Ishikawa (cell line): ENCODE data around the gene IQCM.

Experiments used
- CEBPB ChIP-seq: IDR thresholded peaks from 2 replicates; pipeline ENCODE4 v1.6.1; 2012
- CREB1 ChIP-seq: IDR thresholded peaks from 2 replicates; pipeline ENCODE4 v1.6.1; 2012; ENCODE audit warnings: low read depth
- EGR1 ChIP-seq: IDR thresholded peaks from 2 replicates; pipeline ENCODE4 v1.6.1; 2012
- EP300 ChIP-seq: IDR thresholded peaks from 2 replicates; pipeline ENCODE4 v1.6.1; 2012; ENCODE audit warnings: borderline replicate concordance
- FOXM1 ChIP-seq: IDR thresholded peaks from 2 replicates; pipeline ENCODE4 v1.6.1; 2012; ENCODE audit warnings: low read depth, borderline replicate concordance
- NFIC ChIP-seq: IDR thresholded peaks from 2 replicates; pipeline ENCODE4 v1.6.1; 2012
- RAD21 ChIP-seq: IDR thresholded peaks from 2 replicates; pipeline ENCODE4 v1.6.1; 2012; ENCODE audit warnings: low read depth
- TAF1 ChIP-seq: IDR thresholded peaks from 2 replicates; pipeline ENCODE4 v1.6.1; 2012; ENCODE audit warnings: low read depth, mild to moderate bottlenecking
- TCF12 ChIP-seq: IDR thresholded peaks from 2 replicates; pipeline ENCODE4 v1.6.1; 2012; ENCODE audit warnings: low read depth
- TEAD4 ChIP-seq: IDR thresholded peaks from 2 replicates; pipeline ENCODE4 v1.6.1; 2012
- YY1 ChIP-seq: IDR thresholded peaks from 2 replicates; pipeline ENCODE4 v1.6.1; 2012; ENCODE audit warnings: low read depth
- ZBTB7A ChIP-seq: IDR thresholded peaks from 2 replicates; pipeline ENCODE4 v1.6.1; 2012; ENCODE audit warnings: low read depth
- TF ChIP-seq, protein P1 (sequence below): IDR thresholded peaks from 2 replicates; pipeline ENCODE4 v1.6.1; 2012
- TF ChIP-seq, protein P2 (sequence below): IDR thresholded peaks from 2 replicates; pipeline ENCODE4 v1.6.1; 2012
- TF ChIP-seq, protein P3 (sequence below): IDR thresholded peaks from 2 replicates; pipeline ENCODE4 v1.6.1; 2012; ENCODE audit warnings: low read depth, mild to moderate bottlenecking

Gene IQCM

DNA sequence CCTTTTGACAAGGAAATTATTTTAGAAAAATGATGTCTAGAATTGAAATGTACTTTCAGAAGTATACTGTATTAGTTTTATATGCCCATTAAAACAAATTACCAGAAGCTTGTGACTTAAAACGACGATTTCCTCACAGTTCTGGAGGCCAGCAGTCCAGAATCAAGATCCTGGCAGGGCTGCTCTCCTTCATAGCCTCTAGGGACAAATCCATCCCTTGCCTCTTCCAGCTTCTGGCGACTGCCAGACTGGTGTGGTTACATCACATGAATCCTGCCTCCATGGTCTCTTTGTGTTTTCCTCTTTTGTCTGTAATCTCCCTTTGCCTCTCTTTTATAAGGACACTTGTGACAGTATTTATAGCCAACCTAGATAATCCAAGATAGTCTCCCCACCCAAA is 97.1 kb downstream of the IQCM start:
- TF ChIP-seq, protein P1, sequence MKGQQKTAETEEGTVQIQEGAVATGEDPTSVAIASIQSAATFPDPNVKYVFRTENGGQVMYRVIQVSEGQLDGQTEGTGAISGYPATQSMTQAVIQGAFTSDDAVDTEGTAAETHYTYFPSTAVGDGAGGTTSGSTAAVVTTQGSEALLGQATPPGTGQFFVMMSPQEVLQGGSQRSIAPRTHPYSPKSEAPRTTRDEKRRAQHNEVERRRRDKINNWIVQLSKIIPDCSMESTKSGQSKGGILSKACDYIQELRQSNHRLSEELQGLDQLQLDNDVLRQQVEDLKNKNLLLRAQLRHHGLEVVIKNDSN = no peak
- TF ChIP-seq, protein P2, sequence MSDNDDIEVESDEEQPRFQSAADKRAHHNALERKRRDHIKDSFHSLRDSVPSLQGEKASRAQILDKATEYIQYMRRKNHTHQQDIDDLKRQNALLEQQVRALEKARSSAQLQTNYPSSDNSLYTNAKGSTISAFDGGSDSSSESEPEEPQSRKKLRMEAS = no peak
- TF ChIP-seq RAD21 (no peak), FOXM1 (no peak), CREB1 (no peak), ZBTB7A (no peak)
- TF ChIP-seq, protein P3, sequence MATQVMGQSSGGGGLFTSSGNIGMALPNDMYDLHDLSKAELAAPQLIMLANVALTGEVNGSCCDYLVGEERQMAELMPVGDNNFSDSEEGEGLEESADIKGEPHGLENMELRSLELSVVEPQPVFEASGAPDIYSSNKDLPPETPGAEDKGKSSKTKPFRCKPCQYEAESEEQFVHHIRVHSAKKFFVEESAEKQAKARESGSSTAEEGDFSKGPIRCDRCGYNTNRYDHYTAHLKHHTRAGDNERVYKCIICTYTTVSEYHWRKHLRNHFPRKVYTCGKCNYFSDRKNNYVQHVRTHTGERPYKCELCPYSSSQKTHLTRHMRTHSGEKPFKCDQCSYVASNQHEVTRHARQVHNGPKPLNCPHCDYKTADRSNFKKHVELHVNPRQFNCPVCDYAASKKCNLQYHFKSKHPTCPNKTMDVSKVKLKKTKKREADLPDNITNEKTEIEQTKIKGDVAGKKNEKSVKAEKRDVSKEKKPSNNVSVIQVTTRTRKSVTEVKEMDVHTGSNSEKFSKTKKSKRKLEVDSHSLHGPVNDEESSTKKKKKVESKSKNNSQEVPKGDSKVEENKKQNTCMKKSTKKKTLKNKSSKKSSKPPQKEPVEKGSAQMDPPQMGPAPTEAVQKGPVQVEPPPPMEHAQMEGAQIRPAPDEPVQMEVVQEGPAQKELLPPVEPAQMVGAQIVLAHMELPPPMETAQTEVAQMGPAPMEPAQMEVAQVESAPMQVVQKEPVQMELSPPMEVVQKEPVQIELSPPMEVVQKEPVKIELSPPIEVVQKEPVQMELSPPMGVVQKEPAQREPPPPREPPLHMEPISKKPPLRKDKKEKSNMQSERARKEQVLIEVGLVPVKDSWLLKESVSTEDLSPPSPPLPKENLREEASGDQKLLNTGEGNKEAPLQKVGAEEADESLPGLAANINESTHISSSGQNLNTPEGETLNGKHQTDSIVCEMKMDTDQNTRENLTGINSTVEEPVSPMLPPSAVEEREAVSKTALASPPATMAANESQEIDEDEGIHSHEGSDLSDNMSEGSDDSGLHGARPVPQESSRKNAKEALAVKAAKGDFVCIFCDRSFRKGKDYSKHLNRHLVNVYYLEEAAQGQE = no peak

DNA sequence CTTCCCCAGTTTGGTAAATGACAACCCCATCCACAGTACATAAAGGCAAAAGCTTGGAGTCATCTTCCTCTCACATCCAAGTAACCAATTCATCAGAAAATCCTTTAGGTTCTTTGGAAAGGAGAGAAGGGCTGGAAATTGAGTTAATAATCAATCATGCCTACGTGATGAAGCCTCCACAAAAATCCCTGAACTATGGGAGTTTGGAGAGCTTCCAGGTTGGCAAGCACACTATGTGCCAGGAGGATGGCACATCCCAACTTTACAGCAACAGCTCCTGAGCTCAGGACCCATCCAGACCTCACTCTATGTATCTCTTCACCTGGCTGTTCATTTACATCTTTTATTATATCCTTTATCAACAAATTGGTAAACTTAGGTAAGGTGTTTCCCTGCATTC is 98.9 kb downstream of the IQCM start:
- TF ChIP-seq CREB1 = no peak
- TF ChIP-seq, protein P1 = no peak
- no peak for TF ChIP-seq TEAD4
- TF ChIP-seq, protein P3 = no peak
- TF ChIP-seq CEBPB = no peak
- TF ChIP-seq, protein P2 = no peak
- TF ChIP-seq YY1 = no peak
- TF ChIP-seq RAD21 = no peak
- no peak for TF ChIP-seq FOXM1
- no peak for TF ChIP-seq NFIC
- no peak for TF ChIP-seq EGR1
- no peak for TF ChIP-seq TCF12
- TF ChIP-seq TAF1 = no peak
- TF ChIP-seq EP300 = no peak
- TF ChIP-seq ZBTB7A = no peak

DNA sequence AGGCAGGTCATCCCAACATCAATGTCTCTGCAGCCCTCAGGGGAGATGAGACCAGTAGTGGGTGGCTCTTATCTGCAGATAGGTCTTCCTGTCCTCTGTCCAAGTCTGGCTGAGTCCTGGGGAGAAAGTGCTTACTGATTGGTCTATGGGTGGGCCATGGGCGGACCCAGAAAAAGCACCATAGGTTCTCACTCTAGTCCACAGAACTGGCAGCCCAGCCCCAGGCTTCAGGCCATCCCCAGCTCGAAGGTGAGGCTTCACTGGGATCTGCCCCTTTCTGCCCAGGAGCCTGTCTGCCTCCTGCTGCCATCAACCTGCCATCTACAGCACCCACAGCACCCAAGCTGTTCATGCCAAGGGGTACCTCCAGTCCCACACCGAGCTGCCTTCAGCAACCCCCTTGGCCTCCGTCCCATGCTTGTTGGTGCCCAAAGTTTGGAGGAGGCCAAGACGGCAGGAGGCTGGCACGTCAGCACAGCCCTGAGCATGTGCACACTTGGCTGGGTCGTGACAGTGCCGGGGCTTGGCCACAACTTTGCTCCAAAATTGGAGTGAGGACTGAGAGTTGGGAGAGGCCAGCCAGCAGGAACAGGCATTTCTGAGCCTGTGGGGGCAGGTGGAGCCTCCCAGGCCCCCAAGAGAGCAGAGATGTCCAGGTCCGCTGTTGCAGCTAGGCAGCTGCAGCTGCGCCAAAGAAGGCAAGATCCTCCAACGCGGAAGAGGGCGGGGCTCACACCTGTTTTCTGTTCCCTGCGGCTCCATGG is 99.6 kb downstream of the IQCM start:
- TF ChIP-seq, protein P2 = no peak
- TF ChIP-seq CREB1 (no peak), YY1 (no peak)

DNA sequence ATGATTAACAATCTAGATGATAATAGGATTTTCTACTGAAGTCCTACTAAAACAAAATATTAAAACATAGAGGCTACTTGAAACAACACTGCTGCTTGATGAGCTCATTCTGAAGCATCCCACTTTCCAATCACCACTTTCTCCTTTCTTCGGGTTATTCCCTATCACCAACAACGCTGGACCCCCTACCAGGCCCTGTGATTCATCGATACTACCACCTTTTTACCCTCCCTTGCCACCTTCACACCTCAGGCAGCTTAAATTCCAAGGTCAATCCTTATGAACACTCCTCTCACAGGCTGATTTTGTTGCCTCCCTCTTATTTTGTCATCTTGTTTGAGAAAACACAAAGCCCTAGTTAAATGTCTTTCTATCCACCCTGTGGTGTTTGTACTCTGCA is 102.6 kb downstream of the IQCM start:
- TF ChIP-seq NFIC (no peak), YY1 (no peak), FOXM1 (no peak), CREB1 (no peak), TAF1 (no peak), CEBPB (no peak), TEAD4 (no peak), EP300 (no peak), TCF12 (no peak), EGR1 (no peak), ZBTB7A (no peak), RAD21 (no peak)
- TF ChIP-seq, protein P3 = no peak
- TF ChIP-seq, protein P1 = no peak
- TF ChIP-seq, protein P2 = no peak
